ENCODE results near the gene MAGI2.

MAGI2 gene

DNA sequence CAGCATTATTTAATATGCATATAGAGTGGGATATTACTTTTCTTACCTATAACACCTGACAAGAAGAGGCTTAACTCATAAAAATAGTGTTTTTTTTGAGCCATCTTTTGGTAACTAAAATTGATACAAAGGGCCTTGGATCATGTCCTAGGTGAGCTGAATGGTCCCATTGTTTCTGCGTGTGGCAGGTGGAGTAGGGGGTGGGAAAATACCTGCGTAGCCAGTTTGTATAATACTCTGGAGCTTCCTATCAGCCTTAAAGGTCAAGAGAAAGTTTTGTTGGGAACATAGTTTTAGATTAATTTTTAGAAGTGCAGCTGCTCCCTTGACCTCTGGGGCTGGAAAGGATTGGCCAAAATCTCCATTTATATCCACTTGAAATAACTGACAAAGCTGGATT is 1410.3 kb downstream of the MAGI2 start:
- Histone ChIP-seq H3F3A (ENCODE audit: control insufficient read depth, insufficient read depth) (no peaks in the 10 kb centered on the region), H3K27me3 (ENCODE audit: control insufficient read depth, low read length) (peaks cover 16% of the 10 kb centered on the region), H3K4me3 (ENCODE audit: low read length) (no peak overlapping the region), H3K9me2 (replicated peaks; ENCODE audit: control insufficient read depth, low read length) (no peaks in the 10 kb centered on the region), H3K27ac (ENCODE audit: low read depth, low read length) (no peak overlapping the region), H3K9me3 (ENCODE audit: control insufficient read depth, insufficient read depth, low read length) (no peaks in the 10 kb centered on the region), H3K36me3 (ENCODE audit: control insufficient read depth, low read length) (no peaks in the 10 kb centered on the region), H4K20me1 (ENCODE audit: control insufficient read depth, insufficient read depth, low read depth, low read length) (no peaks in the 10 kb centered on the region), H3K79me2 (ENCODE audit: control insufficient read depth, low read length) (no peaks in the 10 kb centered on the region), H3K4me1 (ENCODE audit: control insufficient read depth, low read length) (no peaks in the 10 kb centered on the region), H3K4me2 (ENCODE audit: low read length) (no peak overlapping the region)
- TF ChIP-seq, protein P1, sequence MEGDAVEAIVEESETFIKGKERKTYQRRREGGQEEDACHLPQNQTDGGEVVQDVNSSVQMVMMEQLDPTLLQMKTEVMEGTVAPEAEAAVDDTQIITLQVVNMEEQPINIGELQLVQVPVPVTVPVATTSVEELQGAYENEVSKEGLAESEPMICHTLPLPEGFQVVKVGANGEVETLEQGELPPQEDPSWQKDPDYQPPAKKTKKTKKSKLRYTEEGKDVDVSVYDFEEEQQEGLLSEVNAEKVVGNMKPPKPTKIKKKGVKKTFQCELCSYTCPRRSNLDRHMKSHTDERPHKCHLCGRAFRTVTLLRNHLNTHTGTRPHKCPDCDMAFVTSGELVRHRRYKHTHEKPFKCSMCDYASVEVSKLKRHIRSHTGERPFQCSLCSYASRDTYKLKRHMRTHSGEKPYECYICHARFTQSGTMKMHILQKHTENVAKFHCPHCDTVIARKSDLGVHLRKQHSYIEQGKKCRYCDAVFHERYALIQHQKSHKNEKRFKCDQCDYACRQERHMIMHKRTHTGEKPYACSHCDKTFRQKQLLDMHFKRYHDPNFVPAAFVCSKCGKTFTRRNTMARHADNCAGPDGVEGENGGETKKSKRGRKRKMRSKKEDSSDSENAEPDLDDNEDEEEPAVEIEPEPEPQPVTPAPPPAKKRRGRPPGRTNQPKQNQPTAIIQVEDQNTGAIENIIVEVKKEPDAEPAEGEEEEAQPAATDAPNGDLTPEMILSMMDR (IDR thresholded peaks at IDR 0.05; ENCODE audit: low read depth, low read length, poor library complexity, severe bottlenecking) = no peak
- TF ChIP-seq EZH2phosphoT487 (IDR thresholded peaks at IDR 0.05; ENCODE audit: borderline replicate concordance, low read length) = no peak

- no peak for TF ChIP-seq EZH2phosphoT487 (IDR thresholded peaks at IDR 0.05; ENCODE audit: borderline replicate concordance, low read length)
- TF ChIP-seq, protein P1 (IDR thresholded peaks at IDR 0.05; ENCODE audit: low read depth, low read length, poor library complexity, severe bottlenecking) = no peak
- no peak overlapping the region for H3K4me2 ChIP-seq (ENCODE audit: low read length)
- H3K4me1 ChIP-seq (ENCODE audit: control insufficient read depth, low read length) = no peaks in the 10 kb centered on the region
- H3K79me2 ChIP-seq (ENCODE audit: control insufficient read depth, low read length) = no peaks in the 10 kb centered on the region
- no peaks in the 10 kb centered on the region for H4K20me1 ChIP-seq (ENCODE audit: control insufficient read depth, insufficient read depth, low read depth, low read length)
- no peak overlapping the region for H3K4me3 ChIP-seq (ENCODE audit: low read length)
- no peaks in the 10 kb centered on the region for H3F3A ChIP-seq (ENCODE audit: control insufficient read depth, insufficient read depth)
- H3K27ac ChIP-seq (ENCODE audit: low read depth, low read length) = no peak overlapping the region
- H3K9me2 ChIP-seq (replicated peaks; ENCODE audit: control insufficient read depth, low read length) = no peaks in the 10 kb centered on the region
- no peaks in the 10 kb centered on the region for H3K36me3 ChIP-seq (ENCODE audit: control insufficient read depth, low read length)
- H3K27me3 ChIP-seq (ENCODE audit: control insufficient read depth, low read length) = peaks cover 21% of the 10 kb centered on the region
- H3K9me3 ChIP-seq (ENCODE audit: control insufficient read depth, insufficient read depth, low read length) = no peaks in the 10 kb centered on the region
These were observed 1412.0 kb downstream of the MAGI2 start for GRCh38 chr7:78041423-78041822.

- no peaks in the 10 kb centered on the region for H3F3A ChIP-seq (ENCODE audit: control insufficient read depth, insufficient read depth)
- no peak overlapping the region for H3K4me2 ChIP-seq (ENCODE audit: low read length)
- no peak overlapping the region for H3K4me3 ChIP-seq (ENCODE audit: low read length)
- no peaks in the 10 kb centered on the region for H3K9me3 ChIP-seq (ENCODE audit: control insufficient read depth, insufficient read depth, low read length)
- peaks cover 21% of the 10 kb centered on the region for H3K27me3 ChIP-seq (ENCODE audit: control insufficient read depth, low read length)
- H3K36me3 ChIP-seq (ENCODE audit: control insufficient read depth, low read length) = no peaks in the 10 kb centered on the region
- no peak overlapping the region for H3K27ac ChIP-seq (ENCODE audit: low read depth, low read length)
- no peaks in the 10 kb centered on the region for H3K9me2 ChIP-seq (replicated peaks; ENCODE audit: control insufficient read depth, low read length)
- no peaks in the 10 kb centered on the region for H3K79me2 ChIP-seq (ENCODE audit: control insufficient read depth, low read length)
- H3K4me1 ChIP-seq (ENCODE audit: control insufficient read depth, low read length) = no peaks in the 10 kb centered on the region
- no peaks in the 10 kb centered on the region for H4K20me1 ChIP-seq (ENCODE audit: control insufficient read depth, insufficient read depth, low read depth, low read length)
- TF ChIP-seq, protein P1 (IDR thresholded peaks at IDR 0.05; ENCODE audit: low read depth, low read length, poor library complexity, severe bottlenecking) = peak; percentile 99
- TF ChIP-seq EZH2phosphoT487 (IDR thresholded peaks at IDR 0.05; ENCODE audit: borderline replicate concordance, low read length) = no peak
These were observed 1413.4 kb downstream of the MAGI2 start for GRCh38 chr7:78039790-78040776.
